ENCODE measurements around the gene DCAF10. TPM values are rescaled to one million over a fixed set of nuclear protein-coding genes. Genes with fewer than 3 reads are reported as not detected.

The DCAF10 gene
- total and polyA plus RNA-seq, 2 of the 8 experiments (the other 6 are each of a cell fraction or from before 2014, with no cell fraction given) = 7.1 to 15.0 TPM

GRCh38 chr9:37904445-37905130 lies 104.0 kb downstream of the DCAF10 start:
- peaks cover 3% of the 10 kb centered on the region; the same call in 1 of the 2 replicates for H3K79me1 ChIP-seq (ENCODE audit: low read depth, low read length)
- no peaks in the 10 kb centered on the region for H3K9me3 ChIP-seq (ENCODE audit: insufficient read depth in 2 of 2, low read depth in 1 of 2, low read length in 1 of 2)
- ChIA-PET CTCF (ENCODE audit: partially characterized antibody) (interaction anchor here (0.6 to 2.1 kb wide), 11 partner anchors 11 to 408 kb away, joined by 3 to 6 read pairs (median 4); no protein-coding TSS in a partner anchor), POLR2A (ENCODE audit: partially characterized antibody) (no interaction called here)
- peak overlapping the region; percentile 59 to 90 for H3K4me2 ChIP-seq (ENCODE audit: insufficient read depth in 1 of 2, low read depth in 2 of 2, low read length in 2 of 2)
- no peak for DNase-seq (ENCODE audit: low read depth in 1 of 2, low spot score in 2 of 2)
- no peak overlapping the region for H2BK20ac ChIP-seq (ENCODE audit: low read length)
- 45% methylated on average over 36 of the region's 36 CpGs; no CpG with 5 or more reads in 1 of the 2 experiments for WGBS, 2 experiments (ENCODE audit: extremely low coverage in 1 of 2, insufficient coverage in 1 of 2, insufficient read length in 1 of 2, insufficient replicate concordance in 2 of 2, low coverage in 1 of 2, low lambda C conversion rate in 2 of 2, missing lambda C conversion rate in 1 of 2)
- H3K23me2 ChIP-seq (ENCODE audit: low read depth, low read length) = peaks cover 6% of the 10 kb centered on the region
- peak overlapping the region; percentile 85 for H2AFZ ChIP-seq (ENCODE audit: low read length)
- H3K79me2 ChIP-seq (ENCODE audit: control insufficient read depth in 1 of 2, insufficient read depth in 2 of 2, low read length in 2 of 2) = 0 out of 4 replicates have a peak, but pooled peaks cover 0 to 6% of the 10 kb centered on the region in 2 experiments
- no peak overlapping the region for H3K27ac ChIP-seq (ENCODE audit: low read depth, low read length)
- peaks cover 0 to 8% (median 6%) of the 10 kb centered on the region in 4 experiments; a peak in 3 of 7 replicates for H3K4me1 ChIP-seq (replicated peaks in 1 of 4; ENCODE audit: control insufficient read depth in 3 of 4, insufficient read depth in 4 of 4, low read length in 3 of 4)
- H2BK12ac ChIP-seq (ENCODE audit: low read depth, low read length) = peak overlapping the region; percentile 69; the same call in 1 of the 2 replicates
- H3K56ac ChIP-seq (replicated peaks; ENCODE audit: insufficient read length, low read depth, low read length) = peak overlapping the region; percentile 85
- H4K20me1 ChIP-seq (replicated peaks in 1 of 2; ENCODE audit: control insufficient read depth in 1 of 2, insufficient read depth in 2 of 2, low read length in 2 of 2) = peaks cover 0 to 2% of the 10 kb centered on the region in 2 experiments
- peak overlapping the region in 2 of 4 experiments; percentile 15 to 45; a peak in 2 of 7 replicates for H3K9ac ChIP-seq (replicated peaks in 1 of 4; ENCODE audit: extremely low read depth in 1 of 4, low read depth in 3 of 4, low read length in 3 of 4)
- H4K8ac ChIP-seq (ENCODE audit: extremely low read depth, insufficient read depth, low read length) = peak overlapping the region; percentile 74
- H3K36me3 ChIP-seq (ENCODE audit: control insufficient read depth in 2 of 4, insufficient read depth in 4 of 4, low read length in 3 of 4) = no peaks in the 10 kb centered on the region
- peak overlapping the region; percentile 16 for H4K91ac ChIP-seq (replicated peaks; ENCODE audit: insufficient read length, low read length)
- FAIRE-seq = no peak
- peak overlapping the region; percentile 35 for H3K4ac ChIP-seq (replicated peaks; ENCODE audit: insufficient read length, low read depth, low read length)
- no peak overlapping the region for H2AK5ac ChIP-seq (ENCODE audit: low read depth, low read length)
- peak overlapping the region; percentile 60 for H4K5ac ChIP-seq (ENCODE audit: insufficient read length, low read depth, low read length)
- H3K14ac ChIP-seq (ENCODE audit: insufficient read length) = no peak overlapping the region
- H3K18ac ChIP-seq (ENCODE audit: extremely low read depth, low read length) = 0 out of 2 replicates have a peak overlapping the region, but pooled peaks have one; percentile 42
- H2BK15ac ChIP-seq (ENCODE audit: low read length) = 0 out of 2 replicates have a peak overlapping the region, but pooled peaks have one; percentile 89
- no peak overlapping the region for H2BK120ac ChIP-seq (replicated peaks; ENCODE audit: low read depth, low read length)
- 0 out of 2 replicates have a peak overlapping the region, but pooled peaks have one; percentile 37 for H2BK5ac ChIP-seq (ENCODE audit: low read depth, low read length)
- H3K23ac ChIP-seq (ENCODE audit: insufficient read length) = no peak overlapping the region
- peaks cover 0 to 3% (median 0%) of the 10 kb centered on the region in 4 experiments; a peak in 3 of 7 replicates for H3K27me3 ChIP-seq (replicated peaks in 1 of 4; ENCODE audit: control insufficient read depth in 3 of 4, extremely low read depth in 1 of 4, insufficient read depth in 3 of 4, low read length in 3 of 4)
- H3K4me3 ChIP-seq (ENCODE audit: extremely low read depth in 1 of 4, insufficient read depth in 2 of 4, low read depth in 3 of 4, low read length in 4 of 4) = peak overlapping the region; percentile 65 to 90 (median 78)
- no peak for TF ChIP-seq EGR1 (IDR thresholded peaks at IDR 0.05; ENCODE audit: borderline replicate concordance, low read depth, low read length)
- TF ChIP-seq, protein P1, sequence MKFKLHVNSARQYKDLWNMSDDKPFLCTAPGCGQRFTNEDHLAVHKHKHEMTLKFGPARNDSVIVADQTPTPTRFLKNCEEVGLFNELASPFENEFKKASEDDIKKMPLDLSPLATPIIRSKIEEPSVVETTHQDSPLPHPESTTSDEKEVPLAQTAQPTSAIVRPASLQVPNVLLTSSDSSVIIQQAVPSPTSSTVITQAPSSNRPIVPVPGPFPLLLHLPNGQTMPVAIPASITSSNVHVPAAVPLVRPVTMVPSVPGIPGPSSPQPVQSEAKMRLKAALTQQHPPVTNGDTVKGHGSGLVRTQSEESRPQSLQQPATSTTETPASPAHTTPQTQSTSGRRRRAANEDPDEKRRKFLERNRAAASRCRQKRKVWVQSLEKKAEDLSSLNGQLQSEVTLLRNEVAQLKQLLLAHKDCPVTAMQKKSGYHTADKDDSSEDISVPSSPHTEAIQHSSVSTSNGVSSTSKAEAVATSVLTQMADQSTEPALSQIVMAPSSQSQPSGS (IDR thresholded peaks at IDR 0.05; ENCODE audit: low read length) = no peak
- TF ChIP-seq SAP30 (IDR thresholded peaks at IDR 0.05; ENCODE audit: insufficient read depth, insufficient replicate concordance, low read length) = no peak
- TF ChIP-seq RNF2 (IDR thresholded peaks at IDR 0.05; ENCODE audit: borderline replicate concordance, low read depth, low read length, missing control alignments, poor library complexity, severe bottlenecking) = no peak
- TF ChIP-seq CBX5 (IDR thresholded peaks at IDR 0.05; ENCODE audit: low read depth, low read length) = no peak
- no peak for TF ChIP-seq CHD2 (IDR thresholded peaks at IDR 0.05; ENCODE audit: low read length)
- TF ChIP-seq USF2 (IDR thresholded peaks at IDR 0.05; ENCODE audit: low read length) = no peak
- no peak for TF ChIP-seq SRF (IDR thresholded peaks at IDR 0.05; ENCODE audit: low read depth, low read length)

All from H1 (cell line).